HepG2 (cell line): ENCODE measurements around the gene TMEM80. TPM values are rescaled to one million over a fixed set of nuclear protein-coding genes. Genes with fewer than 3 reads are reported as not detected.

ENCODE experiments used
- ADNP ChIP-seq: sonication (generic); formaldehyde crosslinking; IDR thresholded peaks from 2 replicates; pipeline ENCODE4 v1.4.0; 2020; ENCODE audit warnings: missing genetic modification reagents
- E2F1 ChIP-seq: sonication (generic); formaldehyde crosslinking; IDR thresholded peaks from 2 replicates; pipeline ENCODE4 v1.5.0; 2020; ENCODE audit warnings: missing genetic modification reagents
- FOSL2 ChIP-seq: sonication (generic); formaldehyde crosslinking; IDR thresholded peaks from 2 replicates; pipeline ENCODE4 v1.4.0; 2020; ENCODE audit warnings: missing genetic modification reagents
- FOXC1 ChIP-seq: sonication (generic); formaldehyde crosslinking; IDR thresholded peaks from 2 replicates; pipeline ENCODE4 v1.8.0; 2022; ENCODE audit warnings: mild to moderate bottlenecking, missing genetic modification reagents, borderline replicate concordance
- IRF1 ChIP-seq: sonication (generic); formaldehyde crosslinking; IDR thresholded peaks from 2 replicates; pipeline ENCODE4 v1.4.0; 2020; ENCODE audit warnings: low read depth, mild to moderate bottlenecking, missing genetic modification reagents
- KDM1A ChIP-seq: IDR thresholded peaks from 2 replicates; pipeline ENCODE4 v1.6.1; 2016; ENCODE audit warnings: missing compliant biosample characterization
- KDM4B ChIP-seq: sonication (generic); formaldehyde crosslinking; IDR thresholded peaks from 2 replicates; pipeline ENCODE4 v1.4.0; 2020; ENCODE audit warnings: missing genetic modification reagents
- KMT2A ChIP-seq: sonication (generic); formaldehyde crosslinking; IDR thresholded peaks from 2 replicates; pipeline ENCODE4 v1.4.0; 2020; ENCODE audit warnings: missing genetic modification reagents
- PHB2 ChIP-seq: fragments of 450-650 bp; IDR thresholded peaks from 2 replicates; pipeline ENCODE4 v1.6.1; 2018; ENCODE audit not compliant: partially characterized antibody
- SP4 ChIP-seq: sonication (generic); formaldehyde crosslinking; IDR thresholded peaks from 2 replicates; pipeline ENCODE4 v1.8.1; 2023; ENCODE audit warnings: mild to moderate bottlenecking, missing genetic modification reagents
- TBX3 ChIP-seq: fragments of 450-650 bp; IDR thresholded peaks from 2 replicates; pipeline ENCODE4 v1.6.1; 2017; ENCODE audit warnings: antibody characterized with exemption, mild to moderate bottlenecking, inconsistent platforms, borderline replicate concordance
- ZNF18 ChIP-seq: sonication (generic); formaldehyde crosslinking; IDR thresholded peaks from 2 replicates; pipeline ENCODE4 v1.8.0; 2022; ENCODE audit warnings: mild to moderate bottlenecking, missing genetic modification reagents; ENCODE audit not compliant: insufficient replicate concordance
- ZNF207 ChIP-seq: fragments of 450-650 bp; IDR thresholded peaks from 2 replicates; pipeline ENCODE4 v1.6.1; 2016; ENCODE audit warnings: antibody characterized with exemption, borderline replicate concordance
- ZNF282 ChIP-seq: fragments of 450-650 bp; IDR thresholded peaks from 2 replicates; pipeline ENCODE4 v1.6.1; 2018; ENCODE audit not compliant: partially characterized antibody
- ZNF552 ChIP-seq: sonication (generic); formaldehyde crosslinking; IDR thresholded peaks from 2 replicates; pipeline ENCODE4 v1.9.0; 2022; ENCODE audit warnings: missing genetic modification reagents, mild to moderate bottlenecking, borderline replicate concordance
- ZNF557 ChIP-seq: sonication (generic); formaldehyde crosslinking; IDR thresholded peaks from 2 replicates; pipeline ENCODE4 v1.4.0; 2020; ENCODE audit warnings: missing genetic modification reagents
- ZNF563 ChIP-seq: sonication (generic); formaldehyde crosslinking; IDR thresholded peaks from 2 replicates; pipeline ENCODE4 v1.8.0; 2022; ENCODE audit warnings: mild to moderate bottlenecking, moderate library complexity, missing genetic modification reagents
- polyA plus RNA-seq, 8 experiments: library from polyadenylated mRNA; depleted of rRNA in 3 of 8; stranded (reverse) in 7 of 8; unstranded in 1 of 8; fragments of >200 nt; fragmentation: Illumina TruSeq in 4 of 8; extraction: Trizol in 4 of 8; gene quantifications; 2 replicates each; pipeline versions ENCODE4 v1.2.1 to v1.2.3, GENCODE V29; 2011 to 2016; ENCODE audit warnings: low read depth in 4 of 8, missing spikeins in 1 of 8, mixed read lengths in 1 of 8; ENCODE audit not compliant: insufficient read depth in 1 of 8
- total RNA-seq, 5 experiments: library from RNA; depleted of rRNA; stranded (reverse); fragments of >200 nt; fragmentation: Illumina TruSeq; extraction: Trizol; gene quantifications; 2 replicates each; pipeline ENCODE4 v1.2.3, GENCODE V29; 2016; ENCODE audit warnings: low read depth in 1 of 5
- TF ChIP-seq, protein P1 (sequence below): IDR thresholded peaks from 2 replicates; pipeline ENCODE4 v1.6.1; 2012; ENCODE audit warnings: inconsistent platforms
- TF ChIP-seq, protein P2 (sequence below): sonication (generic); formaldehyde crosslinking; IDR thresholded peaks from 2 replicates; pipeline ENCODE4 v1.4.0; 2020; ENCODE audit warnings: missing genetic modification reagents

The TMEM80 gene
- total and polyA plus RNA-seq, 2 of the 13 experiments (the other 11 are each of a cell fraction or from before 2014, with no cell fraction given): 5.6 to 17.1 TPM

DNA sequence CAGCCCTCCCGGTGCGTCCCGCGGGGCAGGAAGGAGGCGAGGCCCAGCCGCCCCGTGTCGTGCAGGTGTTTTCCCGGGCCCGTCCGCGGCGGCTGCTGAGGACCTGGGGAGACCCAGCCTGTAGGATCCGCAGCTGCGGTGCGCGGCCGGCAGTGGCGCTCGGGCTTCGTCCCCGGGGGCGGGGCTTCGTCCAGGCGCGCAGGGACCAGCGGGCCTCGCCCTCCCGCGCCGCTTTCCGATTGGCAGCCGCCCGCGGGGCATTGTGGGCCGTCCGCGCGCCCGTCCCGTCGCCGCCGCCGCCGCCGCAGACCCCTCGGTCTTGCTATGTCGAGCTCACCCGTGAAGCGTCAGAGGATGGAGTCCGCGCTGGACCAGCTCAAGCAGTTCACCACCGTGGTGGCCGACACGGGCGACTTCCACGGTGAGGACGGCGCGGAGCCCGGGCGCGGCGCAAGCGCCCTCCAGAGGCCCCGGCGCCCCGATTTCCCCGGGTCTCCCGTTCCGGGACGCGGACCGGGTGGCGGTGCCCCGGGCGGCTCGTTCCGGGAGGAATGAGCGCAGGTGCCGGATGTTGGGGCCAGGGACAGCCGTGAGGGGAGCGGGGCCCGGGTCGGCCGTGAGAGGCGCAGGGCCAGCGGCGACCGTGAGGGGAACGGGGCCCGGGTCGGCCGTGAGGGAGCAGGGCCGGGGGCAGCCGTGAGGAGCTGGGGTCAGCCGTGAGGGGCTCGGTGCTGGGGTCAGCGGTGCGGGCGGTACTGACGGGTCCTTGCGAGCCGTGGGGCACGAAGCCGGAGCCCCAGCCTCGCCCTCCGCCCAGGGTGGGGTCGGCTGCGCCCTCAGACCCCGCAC is 51.8 kb downstream of the TMEM80 start, which contains the start of gene TALDO1 (continued):
- TF ChIP-seq KMT2A (CRISPR knock-in tag): peak; percentile 84
- no peak for TF ChIP-seq IRF1 (CRISPR knock-in tag)
- no peak for TF ChIP-seq ZNF207
- no peak for TF ChIP-seq PHB2
- TF ChIP-seq, protein P1, sequence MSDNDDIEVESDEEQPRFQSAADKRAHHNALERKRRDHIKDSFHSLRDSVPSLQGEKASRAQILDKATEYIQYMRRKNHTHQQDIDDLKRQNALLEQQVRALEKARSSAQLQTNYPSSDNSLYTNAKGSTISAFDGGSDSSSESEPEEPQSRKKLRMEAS: peak; percentile 87
- no peak for TF ChIP-seq TBX3
- no peak for TF ChIP-seq KDM1A
- TF ChIP-seq ZNF282: no peak
- TF ChIP-seq ZNF552 (CRISPR knock-in tag): no peak
- TF ChIP-seq ZNF557 (CRISPR knock-in tag): no peak
- no peak for TF ChIP-seq KDM4B (CRISPR knock-in tag)
- TF ChIP-seq, protein P2, sequence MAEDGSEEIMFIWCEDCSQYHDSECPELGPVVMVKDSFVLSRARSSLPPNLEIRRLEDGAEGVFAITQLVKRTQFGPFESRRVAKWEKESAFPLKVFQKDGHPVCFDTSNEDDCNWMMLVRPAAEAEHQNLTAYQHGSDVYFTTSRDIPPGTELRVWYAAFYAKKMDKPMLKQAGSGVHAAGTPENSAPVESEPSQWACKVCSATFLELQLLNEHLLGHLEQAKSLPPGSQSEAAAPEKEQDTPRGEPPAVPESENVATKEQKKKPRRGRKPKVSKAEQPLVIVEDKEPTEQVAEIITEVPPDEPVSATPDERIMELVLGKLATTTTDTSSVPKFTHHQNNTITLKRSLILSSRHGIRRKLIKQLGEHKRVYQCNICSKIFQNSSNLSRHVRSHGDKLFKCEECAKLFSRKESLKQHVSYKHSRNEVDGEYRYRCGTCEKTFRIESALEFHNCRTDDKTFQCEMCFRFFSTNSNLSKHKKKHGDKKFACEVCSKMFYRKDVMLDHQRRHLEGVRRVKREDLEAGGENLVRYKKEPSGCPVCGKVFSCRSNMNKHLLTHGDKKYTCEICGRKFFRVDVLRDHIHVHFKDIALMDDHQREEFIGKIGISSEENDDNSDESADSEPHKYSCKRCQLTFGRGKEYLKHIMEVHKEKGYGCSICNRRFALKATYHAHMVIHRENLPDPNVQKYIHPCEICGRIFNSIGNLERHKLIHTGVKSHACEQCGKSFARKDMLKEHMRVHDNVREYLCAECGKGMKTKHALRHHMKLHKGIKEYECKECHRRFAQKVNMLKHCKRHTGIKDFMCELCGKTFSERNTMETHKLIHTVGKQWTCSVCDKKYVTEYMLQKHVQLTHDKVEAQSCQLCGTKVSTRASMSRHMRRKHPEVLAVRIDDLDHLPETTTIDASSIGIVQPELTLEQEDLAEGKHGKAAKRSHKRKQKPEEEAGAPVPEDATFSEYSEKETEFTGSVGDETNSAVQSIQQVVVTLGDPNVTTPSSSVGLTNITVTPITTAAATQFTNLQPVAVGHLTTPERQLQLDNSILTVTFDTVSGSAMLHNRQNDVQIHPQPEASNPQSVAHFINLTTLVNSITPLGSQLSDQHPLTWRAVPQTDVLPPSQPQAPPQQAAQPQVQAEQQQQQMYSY (CRISPR knock-in tag): no peak
- TF ChIP-seq FOSL2: peak; percentile 5; the same call in 1 of the 2 replicates
- no peak; the same call in 1 of the 2 replicates for TF ChIP-seq FOXC1 (CRISPR knock-in tag)
- TF ChIP-seq SP4 (CRISPR knock-in tag): peak; percentile 47
- TF ChIP-seq ZNF18 (CRISPR knock-in tag): no peak
- TF ChIP-seq E2F1: peak; percentile 71
- TF ChIP-seq ZNF563: peak; percentile 62
- no peak for TF ChIP-seq ADNP (CRISPR knock-in tag)
